ENCODE results near the gene PTGDS. TPM values are rescaled to one million over a fixed set of nuclear protein-coding genes. Genes with fewer than 3 reads are reported as not detected.

PTGDS gene
- total and polyA plus RNA-seq, 12 donors: 1.1 to 812 (median 219) TPM

GRCh38 chr9:136939431-136939995, 37.8 kb upstream of the PTGDS start:
- DNase-seq: peak in 2 of 7 donors; percentile 37 to 63
- Histone ChIP-seq H3K27me3 (no peaks in the 10 kb centered on the region), H3K27ac (peak overlapping the region in 4 of 5 donors; percentile 74 to 85 (median 78)), H3K36me3 (replicated peaks in 1 of 2) (peaks cover 0 to 40% of the 10 kb centered on the region in 2 donors), H3K4me1 (replicated peaks in 1 of 2) (peaks cover 21 to 23% of the 10 kb centered on the region in 2 donors), H3K9me3 (replicated peaks in 1 of 3) (no peaks in the 10 kb centered on the region), H3K4me3 (no peak overlapping the region)
- intact Hi-C loops (cut with DNase I): no loop called here
- WGBS, 4 donors: 67 to 81% (median 69%) methylated on average over 10 to 28 of the region's 28 CpGs
- no peak for TF ChIP-seq POLR2A (IDR thresholded peaks at IDR 0.05)
- TF ChIP-seq, protein P1, sequence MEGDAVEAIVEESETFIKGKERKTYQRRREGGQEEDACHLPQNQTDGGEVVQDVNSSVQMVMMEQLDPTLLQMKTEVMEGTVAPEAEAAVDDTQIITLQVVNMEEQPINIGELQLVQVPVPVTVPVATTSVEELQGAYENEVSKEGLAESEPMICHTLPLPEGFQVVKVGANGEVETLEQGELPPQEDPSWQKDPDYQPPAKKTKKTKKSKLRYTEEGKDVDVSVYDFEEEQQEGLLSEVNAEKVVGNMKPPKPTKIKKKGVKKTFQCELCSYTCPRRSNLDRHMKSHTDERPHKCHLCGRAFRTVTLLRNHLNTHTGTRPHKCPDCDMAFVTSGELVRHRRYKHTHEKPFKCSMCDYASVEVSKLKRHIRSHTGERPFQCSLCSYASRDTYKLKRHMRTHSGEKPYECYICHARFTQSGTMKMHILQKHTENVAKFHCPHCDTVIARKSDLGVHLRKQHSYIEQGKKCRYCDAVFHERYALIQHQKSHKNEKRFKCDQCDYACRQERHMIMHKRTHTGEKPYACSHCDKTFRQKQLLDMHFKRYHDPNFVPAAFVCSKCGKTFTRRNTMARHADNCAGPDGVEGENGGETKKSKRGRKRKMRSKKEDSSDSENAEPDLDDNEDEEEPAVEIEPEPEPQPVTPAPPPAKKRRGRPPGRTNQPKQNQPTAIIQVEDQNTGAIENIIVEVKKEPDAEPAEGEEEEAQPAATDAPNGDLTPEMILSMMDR (IDR thresholded peaks at IDR 0.05): no peak

DNA sequence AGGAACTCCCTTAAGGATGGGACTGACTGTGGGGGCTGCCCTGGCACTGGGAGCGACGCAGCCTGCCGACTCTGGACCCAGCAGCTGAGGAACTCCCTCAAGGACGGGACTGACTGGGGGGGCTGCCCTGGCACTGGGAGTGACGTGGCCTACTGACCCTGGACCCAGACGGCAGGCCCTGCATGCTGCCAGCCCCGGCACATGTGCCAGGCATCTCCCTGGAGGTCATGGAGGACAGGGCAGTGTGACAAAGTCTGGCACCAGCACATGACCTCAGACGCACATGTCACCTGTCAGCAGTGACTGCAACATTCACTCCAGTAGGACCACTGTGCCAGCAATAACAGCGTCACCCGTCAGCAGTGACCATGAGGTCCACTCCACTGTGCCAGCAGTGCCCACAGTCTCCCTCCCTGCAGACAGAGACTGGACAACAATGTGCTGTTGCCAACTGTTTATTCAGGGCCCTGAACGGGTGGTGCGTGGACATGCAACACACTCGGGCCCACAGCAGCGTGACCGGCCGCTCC, 37.2 kb upstream of the PTGDS start:
- 31 to 45% (median 45%) methylated on average over 7 to 16 of the region's 16 CpGs; no CpG with 5 or more reads in 1 of the 4 donors for WGBS, 4 donors
- H3K4me3 ChIP-seq: no peak overlapping the region
- intact Hi-C loops (cut with DNase I): loop anchor here (5.0 to 10.0 kb wide), 4 partner anchors 55 to 95 kb away; partner anchors contain the start of genes AJM1 (in 1 of the 2), FUT7 (in 1 of the 2), MAMDC4 (in 1 of the 2) and PHPT1 (in 1 of the 2)
- H3K4me1 ChIP-seq (replicated peaks in 1 of 2): peaks cover 21 to 23% of the 10 kb centered on the region in 2 donors
- no peaks in the 10 kb centered on the region for H3K27me3 ChIP-seq
- H3K9me3 ChIP-seq (replicated peaks in 1 of 3): no peaks in the 10 kb centered on the region
- peak overlapping the region in 4 of 5 donors; percentile 74 to 85 (median 78) for H3K27ac ChIP-seq
- TF ChIP-seq, protein P1 (IDR thresholded peaks at IDR 0.05): no peak
- TF ChIP-seq POLR2A (IDR thresholded peaks at IDR 0.05): peak in 1 of 2 donors; percentile 74
- H3K36me3 ChIP-seq (replicated peaks in 1 of 2): peaks cover 0 to 40% of the 10 kb centered on the region in 2 donors
- peak; percentile 92 to 98 (median 96) for DNase-seq

GRCh38 chr9:136940526-136941230, 36.6 kb upstream of the PTGDS start:
- intact Hi-C loops (cut with DNase I): loop anchor here (5.0 to 10.0 kb wide), 4 partner anchors 56 to 96 kb away; partner anchors contain the start of genes AJM1 (in 1 of the 2), FUT7 (in 1 of the 2), MAMDC4 (in 1 of the 2) and PHPT1 (in 1 of the 2)
- H3K27ac ChIP-seq: peak overlapping the region in 4 of 5 donors; percentile 16 to 85 (median 77)
- H3K27me3 ChIP-seq: no peaks in the 10 kb centered on the region
- no peak overlapping the region for H3K4me3 ChIP-seq
- no peak for TF ChIP-seq POLR2A (IDR thresholded peaks at IDR 0.05)
- TF ChIP-seq, protein P1 (IDR thresholded peaks at IDR 0.05): no peak
- H3K4me1 ChIP-seq (replicated peaks in 1 of 2): peaks cover 21 to 23% of the 10 kb centered on the region in 2 donors
- DNase-seq: no peak
- no peaks in the 10 kb centered on the region for H3K9me3 ChIP-seq (replicated peaks in 1 of 3)
- peaks cover 0 to 40% of the 10 kb centered on the region in 2 donors for H3K36me3 ChIP-seq (replicated peaks in 1 of 2)
- 86 to 89% (median 87%) methylated on average over 15 to 42 of the region's 42 CpGs for WGBS, 4 donors

Measured in adrenal gland (tissue), 12 donors.